HepG2 (cell line): ENCODE results near the gene TCF7L2. TPM values are rescaled to one million over a fixed set of nuclear protein-coding genes. Genes with fewer than 3 reads are reported as not detected.

Experiments used
- AKAP8 ChIP-seq: sonication (generic); formaldehyde crosslinking; IDR thresholded peaks from 2 replicates; pipeline ENCODE4 v1.5.1; 2020; ENCODE audit warnings: mild to moderate bottlenecking, missing genetic modification reagents
- ELF1 ChIP-seq: sonication (generic); formaldehyde crosslinking; IDR thresholded peaks from 2 replicates; pipeline ENCODE4 v1.4.0; 2020; ENCODE audit warnings: missing genetic modification reagents
- ETV6 ChIP-seq: sonication (generic); formaldehyde crosslinking; conservative IDR thresholded peaks from 2 replicates; pipeline ENCODE4 v1.4.0; 2020; ENCODE audit warnings: missing genetic modification reagents
- GZF1 ChIP-seq: sonication (generic); formaldehyde crosslinking; IDR thresholded peaks from 2 replicates; pipeline ENCODE4 v1.5.1; 2020; ENCODE audit warnings: mild to moderate bottlenecking, missing genetic modification reagents
- KDM5A ChIP-seq: fragments of 200-600 bp; sonication (generic); IDR thresholded peaks from 2 replicates; pipeline ENCODE4 v1.7.0; 2018; ENCODE audit warnings: antibody characterized with exemption, mild to moderate bottlenecking, low read length, borderline replicate concordance
- KLF11 ChIP-seq: IDR thresholded peaks from 2 replicates; pipeline ENCODE4 v1.6.1; 2016; ENCODE audit warnings: missing compliant biosample characterization
- KLF6 ChIP-seq: IDR thresholded peaks from 2 replicates; pipeline ENCODE4 v1.8.0; 2016; ENCODE audit warnings: missing biosample characterization, missing genetic modification reagents
- KMT2A ChIP-seq: sonication (generic); formaldehyde crosslinking; IDR thresholded peaks from 2 replicates; pipeline ENCODE4 v1.4.0; 2020; ENCODE audit warnings: missing genetic modification reagents
- LCORL ChIP-seq, 2 experiments: fragments of 450-650 bp in 1 of 2; sonication (generic) in 1 of 2; formaldehyde crosslinking in 1 of 2; IDR thresholded peaks; 2 replicates each; pipeline versions ENCODE4 v1.5.0 to v1.6.1; 2017 to 2020; ENCODE audit warnings: antibody characterized with exemption in 1 of 2, missing genetic modification reagents in 1 of 2
- PHB2 ChIP-seq: fragments of 450-650 bp; IDR thresholded peaks from 2 replicates; pipeline ENCODE4 v1.6.1; 2018; ENCODE audit not compliant: partially characterized antibody
- RCOR2 ChIP-seq: IDR thresholded peaks from 2 replicates; pipeline ENCODE4 v1.6.1; 2016; ENCODE audit warnings: missing biosample characterization, missing genetic modification reagents
- RFX3 ChIP-seq: IDR thresholded peaks from 2 replicates; pipeline ENCODE4 v1.6.1; 2016; ENCODE audit warnings: missing biosample characterization, missing genetic modification reagents
- ZBTB7A ChIP-seq: sonication (generic); formaldehyde crosslinking; IDR thresholded peaks from 2 replicates; pipeline ENCODE4 v1.8.0; 2022; ENCODE audit warnings: mild to moderate bottlenecking, missing genetic modification reagents
- ZNF264 ChIP-seq: sonication (generic); formaldehyde crosslinking; IDR thresholded peaks from 2 replicates; pipeline ENCODE4 v1.4.0; 2020; ENCODE audit warnings: missing genetic modification reagents
- ZNF441 ChIP-seq: sonication (generic); formaldehyde crosslinking; IDR thresholded peaks from 2 replicates; pipeline ENCODE4 v1.7.0; 2021; ENCODE audit warnings: missing genetic modification reagents, borderline replicate concordance
- ZSCAN20 ChIP-seq: sonication (generic); formaldehyde crosslinking; IDR thresholded peaks from 2 replicates; pipeline ENCODE4 v1.4.0; 2020; ENCODE audit warnings: missing genetic modification reagents, mild to moderate bottlenecking, borderline replicate concordance
- polyA plus RNA-seq, 8 experiments: library from polyadenylated mRNA; depleted of rRNA in 3 of 8; stranded (reverse) in 7 of 8; unstranded in 1 of 8; fragments of >200 nt; fragmentation: Illumina TruSeq in 4 of 8; extraction: Trizol in 4 of 8; gene quantifications; 2 replicates each; pipeline versions ENCODE4 v1.2.1 to v1.2.3, GENCODE V29; 2011 to 2016; ENCODE audit warnings: low read depth in 4 of 8, missing spikeins in 1 of 8, mixed read lengths in 1 of 8; ENCODE audit not compliant: insufficient read depth in 1 of 8
- total RNA-seq, 5 experiments: library from RNA; depleted of rRNA; stranded (reverse); fragments of >200 nt; fragmentation: Illumina TruSeq; extraction: Trizol; gene quantifications; 2 replicates each; pipeline ENCODE4 v1.2.3, GENCODE V29; 2016; ENCODE audit warnings: low read depth in 1 of 5
- TF ChIP-seq, protein P1 (sequence below), 2 experiments: sonication (generic) in 1 of 2; formaldehyde crosslinking in 1 of 2; IDR thresholded peaks; 2 replicates each; pipeline versions ENCODE4 v1.4.0 to v1.6.1; 2016 to 2020; ENCODE audit warnings: borderline replicate concordance in 1 of 2, low read depth in 1 of 2, mild to moderate bottlenecking in 1 of 2, missing genetic modification reagents in 1 of 2
- TF ChIP-seq, protein P2 (sequence below): sonication (generic); formaldehyde crosslinking; IDR thresholded peaks from 2 replicates; pipeline ENCODE4 v1.8.0; 2022; ENCODE audit warnings: missing genetic modification reagents, mild to moderate bottlenecking, moderate library complexity, borderline replicate concordance

Gene TCF7L2
- total and polyA plus RNA-seq, 2 of the 13 experiments (the other 11 are each of a cell fraction or from before 2014, with no cell fraction given), result 3.9 to 13.7 TPM

DNA sequence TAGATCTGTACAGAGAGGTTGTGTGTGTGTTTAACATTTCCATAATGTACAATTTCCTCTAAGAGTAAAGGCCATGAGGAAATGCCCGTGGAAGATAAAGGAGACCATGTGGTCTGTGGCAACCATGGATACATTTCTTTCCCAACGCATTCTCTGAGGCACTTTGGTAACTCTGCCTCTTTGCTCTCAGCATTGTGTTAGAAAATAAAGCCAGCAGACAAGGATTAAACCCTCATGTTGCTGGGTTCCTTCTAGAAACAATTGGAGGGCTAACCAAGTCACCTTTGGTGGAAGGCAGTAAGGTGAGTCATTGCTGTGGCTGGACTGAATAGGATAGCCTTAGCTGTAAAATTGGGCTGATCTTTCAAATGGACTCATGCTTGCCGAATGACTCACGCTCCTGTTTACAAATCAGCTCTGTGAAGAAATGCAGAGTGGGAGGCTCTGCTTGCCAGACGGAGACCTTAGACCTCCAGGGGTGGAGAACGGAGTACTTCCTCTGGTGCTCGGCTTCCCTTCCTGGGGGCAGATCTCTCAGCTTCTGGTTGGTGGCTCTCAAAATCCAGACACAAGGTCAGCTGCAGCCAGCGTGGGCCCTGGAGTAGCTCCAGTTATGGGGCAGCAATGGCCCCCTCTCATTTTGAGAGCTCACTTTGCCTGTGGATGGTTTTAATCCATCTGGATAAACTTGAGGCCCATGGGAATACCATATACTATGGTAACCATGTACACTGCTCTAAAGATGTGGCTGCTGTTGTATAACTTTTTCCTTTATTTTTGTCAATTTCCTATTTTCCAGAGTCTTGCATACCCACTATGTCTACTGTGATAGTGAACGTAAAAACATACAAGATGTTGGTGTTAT is 137.3 kb downstream of the TCF7L2 start (continued):
- TF ChIP-seq ZBTB7A (CRISPR knock-in tag) (no peak), ZSCAN20 (no peak), KDM5A (no peak), KLF11 (CRISPR knock-in tag) (peak; percentile 82; the same call in 1 of the 2 replicates), ETV6 (peak; percentile 65; the same call in 1 of the 2 replicates), ZNF264 (CRISPR knock-in tag) (0 out of 2 replicates have a peak, but pooled peaks have one; percentile 43), RCOR2 (CRISPR knock-in tag) (peak; percentile 92; the same call in 1 of the 2 replicates), ZNF441 (CRISPR knock-in tag) (no peak), KLF6 (CRISPR knock-in tag) (no peak), KMT2A (CRISPR knock-in tag) (0 out of 2 replicates have a peak, but pooled peaks have one; percentile 51), ELF1 (CRISPR knock-in tag) (peak; percentile 44; the same call in 1 of the 2 replicates), RFX3 (CRISPR knock-in tag) (no peak), AKAP8 (CRISPR knock-in tag) (no peak; the same call in 1 of the 2 replicates), GZF1 (CRISPR knock-in tag) (no peak), PHB2 (no peak), LCORL (IDR thresholded peaks at IDR 0.05) (peak; percentile 79; the same call in 1 of the 2 replicates), LCORL (CRISPR knock-in tag; IDR thresholded peaks at IDR 0.05) (peak; percentile 97)
- TF ChIP-seq, protein P1, sequence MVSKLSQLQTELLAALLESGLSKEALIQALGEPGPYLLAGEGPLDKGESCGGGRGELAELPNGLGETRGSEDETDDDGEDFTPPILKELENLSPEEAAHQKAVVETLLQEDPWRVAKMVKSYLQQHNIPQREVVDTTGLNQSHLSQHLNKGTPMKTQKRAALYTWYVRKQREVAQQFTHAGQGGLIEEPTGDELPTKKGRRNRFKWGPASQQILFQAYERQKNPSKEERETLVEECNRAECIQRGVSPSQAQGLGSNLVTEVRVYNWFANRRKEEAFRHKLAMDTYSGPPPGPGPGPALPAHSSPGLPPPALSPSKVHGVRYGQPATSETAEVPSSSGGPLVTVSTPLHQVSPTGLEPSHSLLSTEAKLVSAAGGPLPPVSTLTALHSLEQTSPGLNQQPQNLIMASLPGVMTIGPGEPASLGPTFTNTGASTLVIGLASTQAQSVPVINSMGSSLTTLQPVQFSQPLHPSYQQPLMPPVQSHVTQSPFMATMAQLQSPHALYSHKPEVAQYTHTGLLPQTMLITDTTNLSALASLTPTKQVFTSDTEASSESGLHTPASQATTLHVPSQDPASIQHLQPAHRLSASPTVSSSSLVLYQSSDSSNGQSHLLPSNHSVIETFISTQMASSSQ (IDR thresholded peaks at IDR 0.05; ENCODE audit: low read depth), result 0 out of 2 replicates have a peak, but pooled peaks have one; percentile 32
- TF ChIP-seq, protein P1 (CRISPR knock-in tag; IDR thresholded peaks at IDR 0.05; ENCODE audit: borderline replicate concordance), result no peak; the same call in 1 of the 2 replicates
- TF ChIP-seq, protein P2, sequence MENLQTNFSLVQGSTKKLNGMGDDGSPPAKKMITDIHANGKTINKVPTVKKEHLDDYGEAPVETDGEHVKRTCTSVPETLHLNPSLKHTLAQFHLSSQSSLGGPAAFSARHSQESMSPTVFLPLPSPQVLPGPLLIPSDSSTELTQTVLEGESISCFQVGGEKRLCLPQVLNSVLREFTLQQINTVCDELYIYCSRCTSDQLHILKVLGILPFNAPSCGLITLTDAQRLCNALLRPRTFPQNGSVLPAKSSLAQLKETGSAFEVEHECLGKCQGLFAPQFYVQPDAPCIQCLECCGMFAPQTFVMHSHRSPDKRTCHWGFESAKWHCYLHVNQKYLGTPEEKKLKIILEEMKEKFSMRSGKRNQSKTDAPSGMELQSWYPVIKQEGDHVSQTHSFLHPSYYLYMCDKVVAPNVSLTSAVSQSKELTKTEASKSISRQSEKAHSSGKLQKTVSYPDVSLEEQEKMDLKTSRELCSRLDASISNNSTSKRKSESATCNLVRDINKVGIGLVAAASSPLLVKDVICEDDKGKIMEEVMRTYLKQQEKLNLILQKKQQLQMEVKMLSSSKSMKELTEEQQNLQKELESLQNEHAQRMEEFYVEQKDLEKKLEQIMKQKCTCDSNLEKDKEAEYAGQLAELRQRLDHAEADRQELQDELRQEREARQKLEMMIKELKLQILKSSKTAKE, result peak; percentile 75; the same call in 1 of the 2 replicates
